ENCODE measurements around the gene CKS1B.

Gene CKS1B

DNA sequence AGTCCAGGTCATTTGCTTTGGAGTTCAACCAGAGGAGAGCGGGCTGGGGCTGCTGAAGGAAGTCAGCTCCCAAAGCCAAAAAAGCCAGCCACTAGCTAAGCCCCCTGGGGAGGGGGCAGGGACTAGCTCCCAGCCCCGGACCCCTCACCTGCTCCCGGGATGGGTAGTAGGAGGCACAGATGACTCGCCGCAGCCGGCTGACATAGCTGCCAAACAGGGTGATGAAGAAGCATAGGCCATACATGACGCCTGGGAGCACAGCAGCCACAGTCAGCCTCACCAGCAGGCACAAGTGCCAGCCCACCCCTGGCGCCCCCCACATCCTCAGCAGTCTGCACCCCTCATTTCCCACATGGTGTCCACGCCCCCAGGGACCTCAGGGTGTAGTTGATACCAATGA is 51.7 kb downstream of the CKS1B start:
- DNase-seq (ENCODE audit: low read depth), result no peak
- no peak overlapping the region for H3K4me3 ChIP-seq (ENCODE audit: low read length)
- no peaks in the 10 kb centered on the region for H3K27me3 ChIP-seq (replicated peaks; ENCODE audit: control insufficient read depth, insufficient read depth, low read length)
- no peak overlapping the region for H3K9ac ChIP-seq (ENCODE audit: low read length)
- H3K9me3 ChIP-seq (ENCODE audit: control insufficient read depth, low read length), result no peaks in the 10 kb centered on the region
- no peaks in the 10 kb centered on the region for H3K4me1 ChIP-seq (ENCODE audit: control insufficient read depth, insufficient read depth, low read length)
- no peaks in the 10 kb centered on the region for H3K36me3 ChIP-seq (ENCODE audit: control insufficient read depth, insufficient read depth, low read length, severe bottlenecking)

DNA sequence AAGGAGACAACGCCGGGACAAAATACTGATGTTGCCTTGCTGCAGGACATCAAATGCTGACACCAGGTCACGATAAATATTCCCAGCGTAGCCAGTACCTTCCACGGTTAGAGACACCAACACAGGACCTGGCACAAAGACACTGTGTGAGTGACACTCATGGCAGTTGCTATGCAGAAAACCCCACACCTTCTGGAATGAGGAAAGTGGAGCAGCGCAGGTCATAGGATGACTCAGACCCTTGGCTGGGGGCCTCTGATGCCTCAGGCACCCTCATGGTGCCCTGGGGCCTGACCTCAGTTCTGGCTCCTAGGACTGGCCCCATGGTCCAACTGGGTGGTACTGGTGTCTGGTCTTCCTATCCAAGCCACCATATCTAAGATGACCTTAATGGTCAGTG is 52.1 kb downstream of the CKS1B start:
- H3K27me3 ChIP-seq (replicated peaks; ENCODE audit: control insufficient read depth, insufficient read depth, low read length), result no peaks in the 10 kb centered on the region
- no peak overlapping the region for H3K9ac ChIP-seq (ENCODE audit: low read length)
- no peaks in the 10 kb centered on the region for H3K9me3 ChIP-seq (ENCODE audit: control insufficient read depth, low read length)
- no peaks in the 10 kb centered on the region for H3K4me1 ChIP-seq (ENCODE audit: control insufficient read depth, insufficient read depth, low read length)
- DNase-seq (ENCODE audit: low read depth), result no peak
- no peaks in the 10 kb centered on the region for H3K36me3 ChIP-seq (ENCODE audit: control insufficient read depth, insufficient read depth, low read length, severe bottlenecking)
- no peak overlapping the region for H3K4me3 ChIP-seq (ENCODE audit: low read length)
